ENCODE measurements around the gene TMUB2.
"Not testable (repeated sequence)": the region's sequence is repeated elsewhere in the genome, so short reads cannot be mapped to it uniquely, and the experiment has no call there.

DNA sequence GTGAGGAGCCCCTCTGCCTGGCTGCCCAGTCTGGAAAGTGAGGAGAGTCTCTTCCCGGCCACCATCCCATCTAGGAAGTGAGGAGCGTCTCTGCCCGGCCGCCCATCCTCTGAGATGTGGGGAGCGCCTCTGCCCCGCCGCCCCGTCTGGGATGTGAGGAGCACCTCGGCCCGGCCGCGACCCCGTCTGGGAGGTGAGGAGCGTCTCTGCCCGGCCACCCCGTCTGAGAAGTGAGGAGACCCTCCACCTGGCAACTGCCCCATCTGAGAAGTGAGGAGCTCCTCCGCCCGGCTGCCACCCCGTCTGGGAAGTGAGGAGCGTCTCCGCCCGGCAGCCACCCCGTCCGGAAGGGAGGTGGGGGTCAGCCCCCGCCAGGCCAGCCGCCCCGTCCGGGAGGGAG is 51.1 kb downstream of the TMUB2 start:
- TF ChIP-seq, protein P1, sequence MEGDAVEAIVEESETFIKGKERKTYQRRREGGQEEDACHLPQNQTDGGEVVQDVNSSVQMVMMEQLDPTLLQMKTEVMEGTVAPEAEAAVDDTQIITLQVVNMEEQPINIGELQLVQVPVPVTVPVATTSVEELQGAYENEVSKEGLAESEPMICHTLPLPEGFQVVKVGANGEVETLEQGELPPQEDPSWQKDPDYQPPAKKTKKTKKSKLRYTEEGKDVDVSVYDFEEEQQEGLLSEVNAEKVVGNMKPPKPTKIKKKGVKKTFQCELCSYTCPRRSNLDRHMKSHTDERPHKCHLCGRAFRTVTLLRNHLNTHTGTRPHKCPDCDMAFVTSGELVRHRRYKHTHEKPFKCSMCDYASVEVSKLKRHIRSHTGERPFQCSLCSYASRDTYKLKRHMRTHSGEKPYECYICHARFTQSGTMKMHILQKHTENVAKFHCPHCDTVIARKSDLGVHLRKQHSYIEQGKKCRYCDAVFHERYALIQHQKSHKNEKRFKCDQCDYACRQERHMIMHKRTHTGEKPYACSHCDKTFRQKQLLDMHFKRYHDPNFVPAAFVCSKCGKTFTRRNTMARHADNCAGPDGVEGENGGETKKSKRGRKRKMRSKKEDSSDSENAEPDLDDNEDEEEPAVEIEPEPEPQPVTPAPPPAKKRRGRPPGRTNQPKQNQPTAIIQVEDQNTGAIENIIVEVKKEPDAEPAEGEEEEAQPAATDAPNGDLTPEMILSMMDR (conservative IDR thresholded peaks at IDR 0.05; ENCODE audit: low read length), result not testable (repeated sequence)
- not testable (repeated sequence) for TF ChIP-seq EZH2phosphoT487 (IDR thresholded peaks at IDR 0.05; ENCODE audit: borderline replicate concordance, low read depth, low read length)
